Hematopoietic multipotent progenitor cell treated with erythropoietin and hydrocortisone succinate and interleukin-3 and kit ligand, for 17 days (in vitro differentiated cells): ENCODE results near the gene GNB5.
"Not testable (repeated sequence)": the region's sequence is repeated elsewhere in the genome, so short reads cannot be mapped to it uniquely, and the experiment has no call there.

ENCODE experiments used
- DNase-seq: peaks from one replicate; pipeline ENCODE4 v3.0.0-alpha.2; 2015; ENCODE audit warnings: low spot score

Gene GNB5

GRCh38 chr15:52206446-52206845, 15.3 kb upstream of the GNB5 start:
- no peak for DNase-seq

GRCh38 chr15:52204657-52205056, 13.5 kb upstream of the GNB5 start:
- no peak for DNase-seq

DNA sequence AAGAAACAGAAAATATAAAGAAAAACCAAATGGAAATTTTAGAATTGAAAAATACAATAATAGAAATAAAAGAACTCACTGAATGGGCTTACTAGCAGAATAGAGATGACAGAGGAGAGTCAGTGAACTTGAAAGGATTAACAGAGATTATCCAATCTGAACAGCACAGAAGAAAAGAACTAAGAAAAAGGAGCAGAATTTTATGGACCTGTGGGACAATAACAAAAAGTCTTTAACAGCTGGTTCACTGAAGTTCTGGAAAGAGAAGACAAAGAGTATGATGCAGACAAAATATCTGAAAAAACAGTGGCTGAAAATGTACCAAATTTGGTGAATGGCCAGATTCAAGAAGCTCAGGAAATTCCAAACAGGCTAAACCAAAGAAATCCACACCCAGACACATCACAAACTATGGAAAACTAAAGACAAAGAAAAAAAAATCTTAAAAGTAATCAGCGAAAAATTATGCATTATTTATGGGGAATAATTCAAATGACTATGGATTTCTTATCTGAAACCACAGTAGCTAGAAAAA, 9.7 kb upstream of the GNB5 start:
- DNase-seq = no peak

- no peak for DNase-seq
Observed at GRCh38 chr15:52199271-52199670, 8.1 kb upstream of the GNB5 start.

DNA sequence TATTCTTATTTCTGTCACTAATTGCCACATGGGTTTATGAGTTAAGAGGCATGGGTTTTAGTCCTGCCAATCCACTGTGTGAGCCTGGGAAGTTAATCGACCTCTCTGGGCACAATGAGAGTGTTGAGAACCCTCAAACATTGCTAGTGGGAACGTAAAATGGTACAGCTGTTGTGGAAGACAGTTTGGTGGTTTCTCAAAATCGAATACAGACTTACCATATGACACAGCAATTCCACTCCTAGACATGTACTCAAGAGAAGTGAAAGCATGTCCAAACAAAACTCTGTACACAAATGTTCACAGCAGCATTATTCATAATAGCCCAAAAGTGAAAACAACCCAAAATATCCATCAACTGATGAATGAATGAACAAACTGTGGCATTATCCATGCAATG, 5.7 kb upstream of the GNB5 start:
- DNase-seq = no peak

GRCh38 chr15:52193791-52194190, 2.6 kb upstream of the GNB5 start:
- no peak for DNase-seq

DNA sequence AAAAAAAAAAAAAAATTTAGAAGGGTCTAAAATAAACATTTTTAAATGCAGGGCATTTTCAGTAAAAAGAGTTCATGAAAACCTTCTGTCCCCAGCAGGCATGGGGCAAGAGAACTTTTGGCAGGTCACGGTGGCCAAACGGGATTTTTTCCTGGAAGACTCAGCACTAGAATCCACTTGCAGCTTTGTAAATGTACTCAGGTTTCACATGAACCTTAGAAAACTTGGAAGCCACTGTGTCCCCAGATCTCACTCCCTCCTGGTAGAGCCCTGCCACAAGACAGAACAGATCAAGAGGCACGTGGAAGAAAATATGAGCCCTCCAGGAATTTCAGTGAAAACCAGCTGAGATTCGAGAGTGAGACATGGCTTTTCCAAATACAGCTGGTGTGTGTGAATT, 2.1 kb upstream of the GNB5 start:
- DNase-seq = no peak

GRCh38 chr15:52186651-52187486, 4.3 kb downstream of the GNB5 start:
- DNase-seq = no peak

- no peak for DNase-seq
Observed at GRCh38 chr15:52185151-52185561, 6.0 kb downstream of the GNB5 start.

- no peak for DNase-seq
Observed at GRCh38 chr15:52184721-52185120, 6.5 kb downstream of the GNB5 start.

DNA sequence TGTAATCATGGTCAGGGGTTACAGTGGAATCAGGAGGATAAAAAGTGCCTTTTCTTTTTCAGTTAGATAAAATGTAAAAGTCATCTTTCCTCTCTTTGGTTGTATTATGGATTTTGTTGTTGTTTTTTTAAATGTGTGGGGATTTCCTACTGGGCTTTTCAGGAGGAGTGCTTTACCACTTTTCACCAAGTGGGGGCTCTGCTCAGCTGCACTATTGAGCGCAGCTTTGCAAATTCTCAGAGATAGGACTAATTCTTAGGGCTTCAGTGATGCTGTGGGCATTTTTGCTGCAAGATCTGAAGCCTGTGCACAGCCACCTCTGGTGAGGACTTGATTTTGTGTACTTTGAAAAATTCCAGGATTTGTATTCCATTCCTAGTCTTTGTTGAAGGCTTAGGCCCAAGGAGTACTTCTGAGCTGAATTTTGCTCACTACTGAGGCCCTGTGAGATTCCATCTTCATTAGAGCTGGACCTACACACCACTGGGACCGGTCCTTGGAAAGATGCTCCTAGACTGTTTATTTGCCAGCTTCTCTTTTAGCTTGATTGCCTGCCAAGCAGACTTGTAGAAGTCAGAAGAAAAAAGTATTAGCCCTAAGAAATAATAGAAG, 7.5 kb downstream of the GNB5 start:
- DNase-seq = peak; percentile 10

DNA sequence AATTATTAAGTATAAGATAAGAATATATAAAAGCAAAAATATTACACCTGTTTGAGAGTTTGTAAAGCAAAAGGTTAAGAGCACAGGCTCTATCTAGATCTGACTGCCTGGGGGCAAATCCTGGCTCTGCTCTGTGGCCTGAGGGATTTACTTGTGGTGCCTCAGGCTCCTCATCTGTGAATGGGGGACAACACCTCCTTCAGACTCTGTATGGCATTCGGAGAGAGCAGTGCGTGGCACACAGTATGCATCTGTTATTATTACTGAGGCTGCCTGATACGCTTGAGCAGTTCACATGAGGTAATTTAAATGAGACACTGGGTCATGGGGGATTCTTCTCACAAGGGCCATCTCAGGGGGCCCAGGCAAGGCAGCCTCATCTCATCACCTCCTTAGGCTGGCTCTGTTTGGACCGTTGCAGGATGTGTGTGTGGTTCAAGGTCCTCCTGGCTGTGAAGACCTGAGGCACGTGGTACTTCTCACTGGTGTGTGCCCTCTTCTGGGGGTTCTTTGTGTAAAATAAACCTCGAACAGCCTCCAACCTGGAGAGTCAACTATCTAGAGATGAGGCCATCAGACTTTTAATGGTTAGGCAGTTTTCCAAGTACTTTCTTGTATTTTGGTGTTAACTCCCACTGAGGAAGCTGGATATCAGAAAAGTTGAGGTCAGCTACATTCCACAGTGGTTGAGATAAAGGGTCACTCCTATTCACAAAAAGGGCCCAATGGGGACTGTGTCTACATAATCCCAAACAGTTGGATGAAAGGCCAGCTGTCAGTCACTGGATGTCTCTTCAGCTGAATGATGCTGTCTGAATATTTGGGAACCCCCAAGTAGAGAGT, 9.0 kb downstream of the GNB5 start:
- DNase-seq = no peak

DNA sequence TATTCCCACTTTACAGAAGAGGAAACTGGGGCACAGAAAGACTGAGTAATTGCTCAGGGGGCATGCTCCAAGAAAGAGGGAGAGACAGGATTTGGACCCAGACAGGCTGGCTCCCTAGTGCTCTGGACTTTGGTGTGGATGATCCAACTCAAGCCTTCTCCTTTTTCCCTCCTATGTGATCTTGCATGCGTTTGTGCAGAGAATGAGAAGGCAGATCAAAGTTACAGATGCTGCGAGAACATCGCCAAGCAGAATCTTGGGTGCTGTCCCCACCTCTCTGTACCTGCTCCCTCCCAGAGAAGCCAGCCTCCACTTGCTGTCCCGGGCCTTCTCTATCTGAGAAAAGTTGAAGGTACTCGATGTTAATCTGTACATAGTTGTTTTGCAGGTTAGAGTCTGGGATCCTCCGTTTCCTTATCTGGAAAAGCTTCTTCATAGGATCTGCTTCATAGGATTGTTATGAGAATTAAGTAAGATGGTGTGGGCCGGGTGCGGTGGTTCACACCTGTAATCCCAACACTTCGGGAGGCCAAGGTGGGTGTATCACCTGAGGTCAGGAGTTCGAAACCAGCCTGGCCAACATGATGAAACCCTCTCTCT, 10.2 kb downstream of the GNB5 start:
- no peak for DNase-seq

GRCh38 chr15:52180196-52180835, 10.9 kb downstream of the GNB5 start:
- no peak for DNase-seq

- DNase-seq = no peak
Observed at GRCh38 chr15:52179278-52180195, 11.7 kb downstream of the GNB5 start.

- no peak for DNase-seq
Observed at GRCh38 chr15:52178765-52179164, 12.4 kb downstream of the GNB5 start.

- no peak for DNase-seq
Observed at GRCh38 chr15:52172869-52173268, 18.3 kb downstream of the GNB5 start.

DNA sequence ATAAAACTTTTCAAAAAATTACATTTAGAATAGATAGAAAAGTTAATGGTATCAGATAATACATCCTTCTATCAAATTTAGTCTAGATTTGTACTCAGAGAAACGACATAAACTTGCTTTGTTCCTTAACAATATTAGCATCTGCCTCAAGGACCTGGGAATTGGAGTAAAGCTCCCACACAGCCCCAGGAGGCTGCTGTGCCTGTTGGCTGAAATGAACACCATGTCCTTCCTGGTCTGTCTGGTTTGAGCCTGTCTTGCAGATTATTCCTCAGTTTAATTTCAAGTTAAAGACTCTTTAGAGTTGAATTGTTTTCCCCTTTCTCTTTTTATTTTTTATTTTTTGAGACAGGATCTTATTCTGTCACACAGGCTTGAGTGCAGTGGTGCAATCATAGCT, 19.4 kb downstream of the GNB5 start:
- no peak for DNase-seq

DNA sequence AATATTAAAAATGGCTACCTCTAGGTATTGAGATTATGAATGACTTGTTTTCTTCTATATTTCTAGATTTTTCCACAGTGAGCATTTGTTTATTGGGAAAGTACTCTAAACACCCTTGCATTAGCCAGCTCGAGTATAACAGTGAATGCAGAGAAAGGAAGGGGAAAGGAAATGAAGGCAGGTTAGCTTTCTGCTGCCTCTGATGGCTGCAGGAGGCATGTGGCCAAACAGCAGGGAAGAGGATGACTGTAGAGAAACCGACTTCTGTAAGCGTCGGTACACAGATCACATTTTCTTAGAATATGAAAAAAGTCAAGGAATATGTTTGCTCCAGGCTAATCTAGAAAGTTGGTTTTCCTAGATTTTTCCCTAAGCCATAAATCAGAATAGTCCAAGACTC, 19.8 kb downstream of the GNB5 start:
- DNase-seq = no peak

GRCh38 chr15:52170199-52170598, 21.0 kb downstream of the GNB5 start:
- not testable (repeated sequence) for DNase-seq
